SK-N-MC (cell line): Measurements from ENCODE around the gene ELF5.

ENCODE experiments used
- EZH2 ChIP-seq: fragments of 200-600 bp; sonication (generic); IDR thresholded peaks from one replicate; pipeline ENCODE4 v1.6.1; 2017; ENCODE audit warnings: antibody characterized with exemption
- FOXP2 ChIP-seq: optimal IDR thresholded peaks from 2 replicates; pipeline ENCODE3; 2011; ENCODE audit warnings: mild to moderate bottlenecking, moderate library complexity; ENCODE audit not compliant: insufficient read depth; ENCODE audit errors: extremely low read length, control extremely low read depth
- POLR2AphosphoS5 ChIP-seq: IDR thresholded peaks from 2 replicates; pipeline ENCODE4 v1.6.1; 2012; ENCODE audit warnings: mild to moderate bottlenecking, low read depth, low read length, borderline replicate concordance

- no peak for TF ChIP-seq POLR2AphosphoS5
- TF ChIP-seq EZH2, result no peak
- TF ChIP-seq FOXP2, result no peak
These were observed 3.4 kb downstream of the ELF5 start for GRCh38 chr11:34510218-34510617.
